Colon (tissue), 2 donors: ENCODE measurements around the gene SGCD.
"Not testable (repeated sequence)": the region's sequence is repeated elsewhere in the genome, so short reads cannot be mapped to it uniquely, and the experiment has no call there.

ENCODE experiments used
- FAIRE-seq: peaks from 2 replicates; lab custom pipeline; 2012; peaks lifted over from hg19 to GRCh38; lab: Jason Lieb, UNC
- donor health status: control.
- donor health status: control.

The SGCD gene

DNA sequence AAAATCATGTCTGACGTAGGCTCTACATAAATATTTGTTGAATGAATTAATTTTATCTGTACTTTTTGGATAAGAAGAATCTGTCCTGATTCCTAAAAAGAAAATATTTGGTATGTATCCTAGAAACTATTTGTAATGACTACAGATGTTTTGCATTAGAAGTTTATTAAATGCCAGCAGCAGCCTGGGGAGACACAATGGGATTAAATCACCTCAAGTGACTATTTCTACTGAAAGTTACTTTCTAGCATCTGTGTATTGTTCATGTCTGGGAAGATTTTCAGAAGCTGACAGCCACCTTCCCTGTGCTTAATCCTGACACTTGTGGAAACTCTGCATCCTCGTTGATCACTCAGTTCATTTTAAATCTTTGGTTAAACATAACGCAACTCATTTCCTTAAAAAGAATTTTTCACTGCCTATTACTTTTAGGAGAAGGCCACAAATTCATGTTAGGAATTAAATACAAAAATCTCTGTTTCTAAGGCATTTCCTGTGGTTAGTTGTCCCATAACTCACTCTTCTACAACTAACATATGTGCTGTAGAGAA, 313.8 kb downstream of the SGCD start:
- no peak for FAIRE-seq

DNA sequence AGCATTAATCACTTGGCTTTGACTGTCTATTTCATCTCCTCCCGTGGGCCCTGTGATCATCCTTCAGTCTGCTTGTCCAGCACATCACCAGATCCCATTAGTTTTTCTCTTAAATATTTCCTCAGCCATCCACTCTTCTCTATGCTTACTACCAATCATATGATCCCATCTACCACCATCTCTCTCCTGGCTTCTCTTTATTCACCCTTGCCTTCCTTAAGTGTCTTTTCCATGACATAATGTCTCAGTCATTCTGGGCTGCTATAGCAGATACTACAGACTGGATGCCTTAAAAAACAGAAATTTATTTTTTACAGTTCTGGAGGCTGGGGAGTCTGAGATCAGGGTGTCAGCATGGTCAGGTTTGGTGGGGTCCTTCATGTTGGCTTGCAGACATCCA, 314.7 kb downstream of the SGCD start:
- FAIRE-seq = no peak

DNA sequence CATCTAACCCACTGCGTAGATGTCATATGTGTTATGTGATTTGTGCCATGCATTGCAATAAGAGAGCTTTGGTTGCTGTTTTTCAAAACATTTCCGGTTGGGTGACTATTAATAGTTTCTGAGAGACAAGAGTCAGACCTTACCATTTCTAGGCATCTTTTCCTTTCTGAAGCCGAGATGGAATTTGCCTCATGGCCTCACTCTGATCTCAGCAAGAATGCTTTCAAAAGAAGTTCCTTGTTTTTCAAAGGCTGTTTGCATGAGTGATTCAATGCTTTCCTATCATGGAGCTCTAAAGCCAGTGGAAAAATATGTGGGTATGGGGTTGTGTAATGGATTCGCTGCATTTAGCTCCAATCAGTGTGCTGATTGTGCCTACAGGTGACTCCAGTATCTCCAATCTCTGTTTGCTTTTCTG, 320.1 kb downstream of the SGCD start:
- FAIRE-seq = no peak

GRCh38 chr5:156654444-156654843, 327.5 kb downstream of the SGCD start:
- no peak for FAIRE-seq

DNA sequence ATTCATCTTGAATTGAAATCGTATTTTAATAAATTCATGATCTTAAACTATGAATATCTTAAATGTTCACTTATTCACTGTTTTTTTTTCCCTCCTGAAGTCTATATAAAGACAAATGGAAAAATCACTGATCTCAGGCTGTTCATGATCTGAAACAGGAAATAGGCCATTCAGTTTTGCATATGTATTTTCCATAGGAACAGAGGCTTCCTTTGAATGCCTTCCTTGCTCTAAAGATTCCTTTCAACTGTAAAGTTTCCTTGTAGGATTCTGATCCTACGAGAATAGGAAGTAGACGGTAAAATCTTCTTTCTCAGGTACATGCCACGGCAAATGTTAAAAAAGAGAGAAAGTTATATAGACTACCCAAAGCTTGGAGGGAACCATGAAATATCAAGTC, 328.8 kb downstream of the SGCD start:
- no peak for FAIRE-seq

DNA sequence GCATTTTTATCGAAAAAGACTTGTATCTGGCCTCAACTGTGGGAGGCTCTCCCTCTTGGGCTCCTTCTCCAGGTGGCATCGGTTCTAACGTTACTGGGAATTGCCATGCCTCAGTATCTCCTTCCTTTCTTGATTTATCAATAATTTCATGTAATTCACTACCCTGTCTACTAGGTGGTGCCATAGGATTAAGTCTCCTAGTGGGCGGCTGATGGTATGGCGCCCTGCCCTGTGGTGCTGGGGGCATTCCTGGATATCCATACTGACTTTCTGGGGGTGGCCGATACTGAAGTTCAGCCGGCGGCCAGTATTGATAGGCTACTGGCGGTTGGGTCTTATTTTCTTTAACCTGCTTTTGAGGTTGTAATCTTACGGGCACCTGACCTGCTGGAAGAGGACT, 337.9 kb downstream of the SGCD start:
- not testable (repeated sequence) for FAIRE-seq

DNA sequence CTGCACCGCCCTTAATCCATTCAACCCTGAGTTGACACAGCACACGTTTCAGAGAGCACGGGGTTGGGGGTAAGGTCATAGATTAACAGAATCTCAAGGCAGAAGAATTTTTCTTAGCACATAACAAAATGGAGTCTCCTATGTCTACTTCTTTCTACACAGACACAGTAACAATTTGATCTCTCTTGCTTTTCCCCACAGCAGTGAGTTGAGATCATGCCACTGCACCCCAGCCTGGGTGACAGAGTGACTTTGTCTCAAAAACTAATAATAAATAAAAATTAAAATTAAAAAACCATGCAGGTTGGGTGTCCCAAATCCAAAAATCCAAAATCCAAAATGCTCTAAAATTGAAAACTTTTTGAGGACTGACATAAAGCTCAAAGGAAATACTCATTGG, 339.7 kb downstream of the SGCD start:
- FAIRE-seq = not testable (repeated sequence)

- no peak for FAIRE-seq
These were observed 340.7 kb downstream of the SGCD start for GRCh38 chr5:156667616-156668015.

- FAIRE-seq = no peak
These were observed 342.5 kb downstream of the SGCD start for GRCh38 chr5:156669416-156669815.

DNA sequence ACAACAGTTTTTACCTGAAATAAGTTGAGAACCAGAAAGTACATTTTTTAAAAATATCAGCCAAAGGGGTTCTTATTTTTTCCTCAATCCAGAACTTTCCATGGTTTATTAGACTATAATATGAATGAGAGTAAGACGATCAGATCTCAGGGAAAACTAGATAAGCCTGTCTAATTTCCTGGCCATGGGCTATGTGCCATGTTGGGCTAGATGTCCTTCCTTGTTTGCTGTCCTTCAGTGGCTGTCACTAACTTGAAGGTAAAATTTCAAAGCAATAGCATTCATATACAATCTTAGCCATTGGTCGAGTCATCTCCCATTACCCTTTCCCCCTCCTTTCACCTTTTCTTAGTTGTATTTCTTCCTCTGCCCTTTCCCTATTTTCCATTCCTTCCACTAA, 343.7 kb downstream of the SGCD start:
- FAIRE-seq = no peak

DNA sequence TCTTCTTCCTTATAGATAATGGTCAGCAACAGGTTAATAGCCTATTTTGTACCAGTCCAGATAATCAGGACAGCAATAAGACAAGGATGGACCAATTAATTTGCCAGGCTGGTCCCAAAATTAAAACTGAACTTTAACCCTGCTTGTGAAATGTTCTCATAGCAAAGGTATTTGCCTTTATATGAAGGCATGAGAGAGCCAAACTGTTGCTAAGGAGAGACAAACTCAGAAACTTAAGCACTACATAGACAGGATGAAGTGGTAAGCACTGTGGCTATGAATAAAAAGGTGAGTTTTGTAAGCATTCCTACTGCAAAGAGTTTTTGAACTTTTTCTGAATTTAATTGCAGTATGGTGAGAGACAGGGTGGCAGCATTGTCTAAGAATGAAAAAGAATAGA, 348.4 kb downstream of the SGCD start:
- no peak for FAIRE-seq

DNA sequence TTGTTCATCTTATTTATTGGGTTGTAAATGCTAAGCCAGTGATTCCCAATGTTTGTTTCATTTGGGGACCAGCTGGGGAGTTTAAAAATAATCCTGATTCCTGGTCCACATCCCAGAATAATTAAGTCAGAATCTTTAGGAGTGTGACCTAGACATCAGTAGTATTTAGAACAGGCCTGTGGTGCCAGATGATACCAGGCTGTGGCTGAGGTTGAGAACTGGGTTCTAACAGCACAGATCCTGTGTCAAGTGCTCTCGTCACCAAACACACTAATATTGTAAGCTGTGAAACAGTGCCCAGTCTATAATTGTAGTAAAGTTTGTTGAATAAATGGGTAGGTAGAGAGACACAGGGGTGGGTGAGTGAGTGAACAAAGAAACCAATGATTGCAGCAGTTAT, 351.0 kb downstream of the SGCD start:
- no peak for FAIRE-seq

- FAIRE-seq = no peak
These were observed 351.5 kb downstream of the SGCD start for GRCh38 chr5:156678484-156678883.

- FAIRE-seq = no peak
These were observed 353.9 kb downstream of the SGCD start for GRCh38 chr5:156680831-156681230.

DNA sequence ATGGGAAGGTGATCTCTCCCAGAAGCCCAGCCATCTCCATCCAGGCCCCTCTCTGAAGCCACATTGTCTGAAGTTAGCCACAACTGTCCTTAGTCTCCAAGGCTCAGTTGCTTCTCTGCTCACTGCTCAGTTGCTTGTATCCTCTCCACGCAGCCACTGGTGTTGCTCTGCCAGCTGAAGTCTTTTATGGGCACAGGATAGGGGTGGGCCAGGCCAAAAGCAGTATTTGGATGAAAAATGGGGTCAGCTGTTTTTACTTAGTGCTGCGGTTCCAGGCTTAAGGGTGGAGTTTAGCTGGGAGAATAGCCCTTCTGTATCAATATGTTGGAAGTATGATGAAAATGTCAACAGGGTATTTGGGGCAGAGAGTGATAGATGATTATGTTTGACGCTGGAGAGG, 354.3 kb downstream of the SGCD start:
- no peak for FAIRE-seq

DNA sequence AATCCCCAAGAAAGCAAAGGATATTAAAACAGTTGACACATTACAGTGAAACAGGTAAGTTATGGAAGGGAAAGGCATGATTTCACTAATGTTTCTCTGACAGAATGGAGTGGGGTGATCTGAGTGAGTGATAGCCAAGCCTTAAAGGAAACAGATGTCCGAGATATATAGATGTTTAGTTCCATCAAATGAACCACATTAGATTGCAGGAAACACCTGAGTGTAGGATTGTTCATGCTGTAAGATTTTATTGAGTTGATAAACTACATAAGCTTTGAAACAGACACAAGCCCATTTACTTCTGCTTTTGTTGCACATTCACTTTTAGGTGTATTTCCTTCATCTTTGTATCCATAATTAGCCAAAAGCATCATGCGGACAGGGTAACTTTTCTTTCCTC, 356.0 kb downstream of the SGCD start:
- FAIRE-seq = no peak

DNA sequence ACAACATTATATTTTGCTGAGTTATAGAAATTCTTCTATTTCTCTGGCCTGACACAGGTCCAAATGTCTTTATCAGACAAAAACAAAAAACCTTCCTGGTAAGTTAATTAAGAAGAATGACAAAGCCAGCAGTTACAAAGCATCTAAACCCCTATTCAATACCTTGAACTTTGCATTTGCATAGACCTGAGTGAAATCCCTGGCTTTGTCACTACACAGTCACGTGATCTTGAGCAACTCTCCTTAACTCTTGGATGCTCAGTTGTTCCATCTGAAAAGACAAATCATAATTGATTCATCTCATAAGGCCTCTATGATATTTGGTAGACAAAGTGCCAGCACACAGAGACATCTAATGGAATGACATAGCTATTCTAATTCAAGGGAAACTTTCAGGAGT, 356.5 kb downstream of the SGCD start:
- FAIRE-seq = no peak

DNA sequence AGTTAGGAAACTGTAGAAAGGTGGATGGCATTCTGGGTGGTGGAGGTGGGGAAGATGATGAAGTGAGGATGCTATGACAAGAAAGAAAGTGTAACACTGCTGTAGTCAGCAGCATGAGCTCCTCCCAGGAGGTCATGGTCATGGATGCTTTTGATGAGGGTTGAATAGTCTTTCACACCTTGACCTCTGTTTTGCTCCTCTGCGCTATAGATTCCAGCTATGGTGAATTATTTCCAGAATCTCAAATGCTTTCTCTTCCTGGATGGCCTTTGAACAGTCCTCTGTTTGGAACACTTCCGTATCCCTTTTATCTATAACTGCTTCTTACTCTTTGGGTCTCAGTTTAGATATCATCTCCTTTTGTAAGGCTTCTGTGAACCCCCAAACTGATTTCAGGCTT, 357.3 kb downstream of the SGCD start:
- no peak for FAIRE-seq

- FAIRE-seq = no peak
These were observed 358.5 kb downstream of the SGCD start for GRCh38 chr5:156685481-156685880.

GRCh38 chr5:156686380-156686779, 359.4 kb downstream of the SGCD start:
- FAIRE-seq = no peak

DNA sequence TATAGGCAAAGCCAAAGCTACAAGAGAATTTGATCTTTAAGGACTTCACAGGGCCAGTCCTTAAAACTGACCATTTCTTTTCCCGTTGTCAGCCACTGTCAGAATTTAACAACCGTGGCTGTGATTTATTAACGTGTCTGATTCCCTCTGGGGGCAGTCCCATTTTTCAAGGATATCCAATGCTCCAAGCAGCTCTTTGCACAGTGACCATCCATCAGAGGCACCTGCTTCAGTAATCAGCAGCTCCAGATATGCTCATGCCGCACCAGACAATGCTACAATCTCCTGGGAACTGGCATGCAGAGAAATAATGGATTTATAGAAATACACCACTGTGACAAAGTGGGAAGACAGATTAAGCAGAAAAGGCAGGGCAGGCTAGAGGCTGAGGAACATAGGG, 359.8 kb downstream of the SGCD start:
- no peak for FAIRE-seq

DNA sequence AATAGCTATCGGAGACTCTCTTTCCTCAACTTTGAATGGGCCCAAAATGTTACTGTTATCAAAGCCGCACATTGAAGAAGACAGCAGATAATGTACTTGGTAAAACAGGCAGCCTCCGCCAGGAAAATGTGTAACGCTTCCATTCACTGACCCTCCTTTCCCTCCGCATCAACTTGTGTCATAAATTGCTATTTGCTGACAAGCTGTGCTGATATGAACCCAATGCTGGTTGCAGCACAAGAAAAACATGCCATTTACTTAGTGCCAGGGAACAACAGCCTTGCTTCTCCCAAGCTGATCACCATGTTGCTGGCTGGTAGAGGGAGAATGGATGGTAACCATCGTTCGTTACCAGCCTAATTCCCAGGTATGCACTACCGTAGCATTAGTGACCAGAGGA, 360.6 kb downstream of the SGCD start:
- no peak for FAIRE-seq

- FAIRE-seq = no peak
These were observed 364.6 kb downstream of the SGCD start for GRCh38 chr5:156691572-156691971.

GRCh38 chr5:156693113-156693512, 366.1 kb downstream of the SGCD start:
- FAIRE-seq = no peak

- no peak for FAIRE-seq
These were observed 367.6 kb downstream of the SGCD start for GRCh38 chr5:156694598-156694997.
